Stomach smooth muscle (tissue), 2 donors: ENCODE results near the gene PRR7.

ENCODE experiments used
- H3K27ac ChIP-seq: one replicate; pipeline ENCODE4 v1.7.0; 2013; ENCODE audit warnings: mild to moderate bottlenecking, low read length, inconsistent platforms
- H3K27me3 ChIP-seq, 2 donors: one replicate each; pipeline ENCODE4 v1.7.0; 2013; ENCODE audit warnings: low read length in 2 of 2; ENCODE audit not compliant: insufficient read depth in 2 of 2, control insufficient read depth in 1 of 2
- H3K36me3 ChIP-seq, 2 donors: one replicate each; pipeline ENCODE4 v1.7.0; 2013; ENCODE audit warnings: low read length in 2 of 2; ENCODE audit not compliant: control insufficient read depth in 2 of 2, insufficient read depth in 2 of 2
- H3K4me1 ChIP-seq: one replicate; pipeline ENCODE4 v1.7.0; 2013; ENCODE audit warnings: low read length; ENCODE audit not compliant: control insufficient read depth, insufficient read depth
- H3K4me3 ChIP-seq, 2 donors: one replicate each; pipeline ENCODE4 v1.7.0; 2013; ENCODE audit warnings: low read length in 2 of 2
- H3K9ac ChIP-seq, 2 donors: one replicate each; pipeline ENCODE4 v1.7.0; 2013; ENCODE audit warnings: low read length in 2 of 2, mild to moderate bottlenecking in 1 of 2
- H3K9me3 ChIP-seq, 2 donors: one replicate each; pipeline ENCODE4 v1.7.0; 2013; ENCODE audit warnings: low read length in 2 of 2; ENCODE audit not compliant: control insufficient read depth in 2 of 2
- donor health status: healthy.
- donor health status: Pancreatic carcinoma.

Gene PRR7

GRCh38 chr5:177425801-177426565 is 20.6 kb upstream of the PRR7 start:
- H3K9me3 ChIP-seq = no peaks in the 10 kb centered on the region
- H3K27ac ChIP-seq = peak overlapping the region; percentile 92
- H3K9ac ChIP-seq = peak overlapping the region; percentile 67 to 83
- H3K4me1 ChIP-seq = peaks cover 35% of the 10 kb centered on the region
- no peaks in the 10 kb centered on the region for H3K36me3 ChIP-seq
- H3K4me3 ChIP-seq = peak overlapping the region; percentile 73 to 78
- H3K27me3 ChIP-seq = no peaks in the 10 kb centered on the region

- no peaks in the 10 kb centered on the region for H3K27me3 ChIP-seq
- H3K9me3 ChIP-seq = no peaks in the 10 kb centered on the region
- peaks cover 0 to 2% of the 10 kb centered on the region in 2 donors for H3K36me3 ChIP-seq
- peak within 1 kb of the TSS; percentile 83 to 91 for H3K9ac ChIP-seq
- peaks cover 38% of the 10 kb centered on the region for H3K4me1 ChIP-seq
- peak within 1 kb of the TSS; percentile 73 to 82 for H3K4me3 ChIP-seq
- peak within 1 kb of the TSS; percentile 92 for H3K27ac ChIP-seq
Observed at GRCh38 chr5:177426566-177427210, 19.9 kb upstream of the PRR7 start, which contains the start of gene GRK6. TSS of gene GRK6 (plus strand) at chr5:177426676. CDS start at chr5:177426846, 170 bp downstream.

- Histone ChIP-seq H3K27ac (peak overlapping the region; percentile 37), H3K36me3 (peaks cover 0 to 7% of the 10 kb centered on the region in 2 donors), H3K9ac (peak overlapping the region; percentile 83 to 91), H3K27me3 (no peaks in the 10 kb centered on the region), H3K9me3 (no peaks in the 10 kb centered on the region), H3K4me1 (peaks cover 44% of the 10 kb centered on the region), H3K4me3 (peak overlapping the region; percentile 60 to 82)
Observed at GRCh38 chr5:177427211-177427822, 19.3 kb upstream of the PRR7 start.

- Histone ChIP-seq H3K4me1 (peaks cover 51% of the 10 kb centered on the region), H3K9me3 (no peaks in the 10 kb centered on the region), H3K9ac (peak overlapping the region; percentile 83 to 91), H3K27ac (no peak overlapping the region), H3K27me3 (no peaks in the 10 kb centered on the region), H3K4me3 (peak overlapping the region; percentile 60 to 82), H3K36me3 (peaks cover 0 to 12% of the 10 kb centered on the region in 2 donors)
Observed at GRCh38 chr5:177427919-177428573, 18.6 kb upstream of the PRR7 start.

DNA sequence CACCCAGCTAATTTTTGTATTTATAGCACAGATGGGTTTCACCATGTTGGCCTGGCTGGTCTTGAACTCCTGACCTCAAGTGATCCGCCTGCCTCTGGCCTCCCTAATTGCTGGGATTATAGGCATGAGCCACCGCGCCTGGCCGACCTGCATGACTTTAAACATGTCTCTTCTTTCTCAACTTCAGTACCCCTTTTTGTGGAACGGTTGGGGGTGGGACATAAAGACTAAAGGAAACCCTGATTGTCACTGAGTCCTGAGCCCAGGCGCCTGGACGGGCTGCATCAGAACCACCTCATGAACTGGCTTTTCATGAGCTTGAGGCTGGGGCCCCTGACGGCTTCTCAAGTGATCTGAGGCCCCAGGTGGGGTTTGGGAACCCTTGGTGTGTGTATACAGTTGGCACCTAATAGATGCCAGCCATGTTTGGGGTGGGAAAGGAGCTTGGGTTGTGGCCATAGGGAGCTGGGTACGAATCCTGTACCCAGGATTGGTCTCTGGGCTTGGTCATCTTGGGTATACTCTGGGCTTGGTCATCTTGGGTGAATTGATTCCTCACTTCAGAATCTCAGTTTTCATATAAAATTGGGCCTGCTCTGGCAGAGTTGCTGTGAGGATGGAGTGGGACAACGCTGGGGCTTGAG is 17.9 kb upstream of the PRR7 start:
- Histone ChIP-seq H3K4me1 (peaks cover 51% of the 10 kb centered on the region), H3K4me3 (no peak overlapping the region), H3K27ac (no peak overlapping the region), H3K27me3 (no peaks in the 10 kb centered on the region), H3K9ac (peak overlapping the region in 1 of 2 donors; percentile 83), H3K36me3 (peaks cover 0 to 13% of the 10 kb centered on the region in 2 donors), H3K9me3 (no peaks in the 10 kb centered on the region)

DNA sequence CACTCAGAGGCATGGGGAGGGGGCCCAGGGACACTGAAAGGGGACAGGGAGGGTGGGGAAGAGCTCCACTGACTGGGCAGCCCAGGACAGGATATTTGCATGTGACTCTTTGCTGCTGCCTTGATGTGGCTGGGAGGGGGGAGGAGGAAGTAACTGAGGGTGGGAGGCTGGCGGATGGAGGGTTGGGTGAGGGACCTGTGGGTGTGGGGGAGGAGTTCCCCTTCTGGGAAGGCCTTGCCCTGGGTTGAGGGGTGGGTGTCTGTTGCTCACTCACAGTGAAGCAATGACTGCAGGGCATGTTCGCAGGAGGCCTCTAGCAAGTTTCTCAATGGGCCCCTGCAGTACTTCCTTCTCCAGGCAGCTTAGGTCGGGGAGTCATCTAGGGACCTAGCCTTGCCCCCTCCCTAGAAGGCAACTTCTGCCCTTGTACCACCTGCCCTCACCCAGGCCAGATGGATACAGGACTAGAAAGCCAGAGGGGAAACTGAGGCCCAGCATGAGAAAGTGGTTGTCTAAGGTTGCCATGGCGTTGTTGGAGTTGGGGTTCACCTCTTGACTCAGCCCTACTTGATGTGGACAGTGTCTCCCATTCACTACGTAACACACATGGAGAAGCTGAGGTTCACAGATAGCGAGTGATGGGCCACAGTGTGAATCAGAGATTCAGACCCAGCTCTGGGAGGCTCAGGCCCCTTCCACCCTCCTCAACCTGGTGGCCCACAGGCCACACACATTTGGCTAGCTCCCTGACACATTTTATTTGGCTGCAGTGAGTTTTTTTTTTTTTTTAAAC is 17.2 kb upstream of the PRR7 start:
- no peaks in the 10 kb centered on the region for H3K9me3 ChIP-seq
- no peak overlapping the region for H3K4me3 ChIP-seq
- H3K4me1 ChIP-seq = peaks cover 51% of the 10 kb centered on the region
- H3K9ac ChIP-seq = peak overlapping the region in 1 of 2 donors; percentile 5
- peaks cover 6 to 21% of the 10 kb centered on the region in 2 donors for H3K36me3 ChIP-seq
- no peaks in the 10 kb centered on the region for H3K27me3 ChIP-seq
- no peak overlapping the region for H3K27ac ChIP-seq

DNA sequence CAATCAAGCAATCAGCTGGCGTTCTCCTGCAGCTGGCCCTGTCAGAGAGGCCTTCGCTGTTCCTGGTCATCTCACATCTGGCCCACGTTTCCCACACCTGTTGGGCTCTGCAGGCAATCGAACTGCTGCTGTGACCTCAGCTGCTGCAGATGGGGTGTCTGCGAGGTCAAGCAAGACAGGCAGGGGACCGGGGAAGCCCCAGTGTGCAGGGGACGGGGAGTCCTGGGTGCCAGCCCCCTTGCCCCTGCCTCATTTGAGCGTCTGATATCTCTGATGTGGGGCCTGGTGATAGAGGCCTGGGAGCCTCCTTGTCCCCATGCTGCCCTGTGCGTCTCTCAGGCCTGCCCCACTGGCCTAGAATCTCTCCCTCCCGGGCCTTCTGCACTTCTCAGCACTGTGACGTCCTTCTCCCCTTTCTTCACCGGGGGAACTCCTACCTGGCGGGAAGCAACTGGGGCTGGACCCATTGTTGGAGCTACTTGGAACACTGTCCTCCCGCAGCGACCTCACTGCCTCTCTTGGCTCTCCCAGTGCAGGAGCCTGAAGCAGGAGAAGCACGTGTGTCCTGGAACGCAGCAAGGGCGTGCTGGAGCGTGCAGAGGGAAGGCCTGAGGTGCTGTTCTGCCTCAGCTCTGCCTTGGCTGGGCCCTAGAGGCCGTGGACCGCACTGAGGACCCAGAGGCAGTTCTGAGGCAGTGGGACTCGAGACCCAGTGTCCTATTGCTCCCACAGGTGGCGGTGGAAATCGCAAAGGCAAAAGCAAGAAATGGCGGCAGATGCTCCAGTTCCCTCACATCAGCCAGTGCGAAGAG is 16.3 kb upstream of the PRR7 start:
- Histone ChIP-seq H3K27ac (no peak overlapping the region), H3K9me3 (no peaks in the 10 kb centered on the region), H3K36me3 (peaks cover 15 to 25% of the 10 kb centered on the region in 2 donors), H3K9ac (no peak overlapping the region), H3K4me3 (no peak overlapping the region), H3K4me1 (peaks cover 48% of the 10 kb centered on the region), H3K27me3 (no peaks in the 10 kb centered on the region)

GRCh38 chr5:177430972-177431316 is 15.7 kb upstream of the PRR7 start:
- H3K27me3 ChIP-seq = no peaks in the 10 kb centered on the region
- no peak overlapping the region for H3K27ac ChIP-seq
- peaks cover 18 to 25% of the 10 kb centered on the region in 2 donors for H3K36me3 ChIP-seq

GRCh38 chr5:177431317-177432142 is 15.1 kb upstream of the PRR7 start:
- Histone ChIP-seq H3K4me3 (no peak overlapping the region), H3K4me1 (peaks cover 40% of the 10 kb centered on the region)

More at GRCh38 chr5:177430972-177431316, 15.7 kb upstream of the PRR7 start:
- H3K4me1 ChIP-seq = peaks cover 42% of the 10 kb centered on the region
- H3K9ac ChIP-seq = no peak overlapping the region
- H3K4me3 ChIP-seq = no peak overlapping the region
- no peaks in the 10 kb centered on the region for H3K9me3 ChIP-seq

More at GRCh38 chr5:177431317-177432142, 15.1 kb upstream of the PRR7 start:
- Histone ChIP-seq H3K9ac (no peak overlapping the region), H3K27me3 (no peaks in the 10 kb centered on the region), H3K36me3 (peaks cover 18 to 26% of the 10 kb centered on the region in 2 donors), H3K27ac (no peak overlapping the region), H3K9me3 (no peaks in the 10 kb centered on the region)
